Cortex of kidney (tissue), 1 donor: ENCODE measurements around the gene AP1G2.

Experiments
- DNase-seq: peaks from one replicate; lab custom pipeline; 2025; lab: John Stamatoyannopoulos, UW

The AP1G2 gene

DNA sequence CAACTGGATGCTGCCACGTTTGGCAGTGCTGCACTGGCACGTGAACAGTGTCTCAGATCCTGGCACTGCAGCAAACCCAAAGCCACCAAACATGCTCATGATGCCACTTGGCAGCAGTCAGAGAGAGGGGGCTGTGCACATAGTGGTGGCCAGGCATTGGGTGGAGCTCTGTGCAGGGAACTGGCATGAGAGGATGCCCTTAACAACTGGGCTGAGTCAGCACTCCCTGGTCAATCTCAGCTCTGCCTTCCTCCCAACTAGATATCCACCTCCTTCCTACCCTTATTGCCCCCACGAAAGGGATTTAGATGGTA is 53.0 kb downstream of the AP1G2 start:
- DNase-seq, result no peak

DNA sequence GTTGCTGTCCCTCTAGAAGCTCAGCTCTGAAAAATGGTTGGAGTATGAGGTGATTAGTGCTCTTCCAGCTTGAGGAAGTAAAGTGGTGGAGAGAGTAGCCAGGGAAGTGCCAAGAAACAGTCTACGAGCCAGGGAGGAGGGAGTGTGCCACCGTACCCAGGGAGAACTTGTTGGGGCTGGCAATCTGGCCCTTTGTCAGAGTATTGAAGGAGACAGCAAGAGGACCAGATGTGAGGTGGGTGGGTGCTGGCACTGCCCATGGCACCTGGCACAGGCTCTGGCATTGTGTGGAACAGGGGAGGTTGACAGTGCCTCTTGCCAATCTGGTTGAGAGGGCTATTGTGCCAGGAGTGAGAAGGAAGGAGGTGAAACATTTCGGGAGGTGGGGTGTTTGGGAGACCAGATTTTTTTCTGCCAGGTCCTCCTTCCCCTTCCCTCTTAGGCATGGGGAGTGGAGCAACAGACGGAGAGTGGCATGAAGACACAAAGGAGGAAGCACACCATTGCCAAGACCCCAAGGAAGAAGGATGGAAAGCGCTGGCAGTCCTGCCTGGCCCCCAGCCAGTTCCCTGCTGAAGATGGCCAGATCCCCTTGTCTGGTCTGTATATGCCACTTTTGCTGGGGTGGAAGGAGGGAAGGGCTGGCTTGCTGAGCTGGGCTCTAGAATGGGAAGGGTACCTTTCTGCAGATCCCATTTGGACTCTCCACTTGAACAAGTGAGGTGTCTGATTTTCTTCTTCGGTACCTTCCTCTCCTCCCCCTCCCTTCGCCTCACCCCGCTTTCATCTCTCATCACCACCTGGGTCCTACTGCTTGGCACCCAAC is 53.6 kb downstream of the AP1G2 start:
- no peak for DNase-seq

DNA sequence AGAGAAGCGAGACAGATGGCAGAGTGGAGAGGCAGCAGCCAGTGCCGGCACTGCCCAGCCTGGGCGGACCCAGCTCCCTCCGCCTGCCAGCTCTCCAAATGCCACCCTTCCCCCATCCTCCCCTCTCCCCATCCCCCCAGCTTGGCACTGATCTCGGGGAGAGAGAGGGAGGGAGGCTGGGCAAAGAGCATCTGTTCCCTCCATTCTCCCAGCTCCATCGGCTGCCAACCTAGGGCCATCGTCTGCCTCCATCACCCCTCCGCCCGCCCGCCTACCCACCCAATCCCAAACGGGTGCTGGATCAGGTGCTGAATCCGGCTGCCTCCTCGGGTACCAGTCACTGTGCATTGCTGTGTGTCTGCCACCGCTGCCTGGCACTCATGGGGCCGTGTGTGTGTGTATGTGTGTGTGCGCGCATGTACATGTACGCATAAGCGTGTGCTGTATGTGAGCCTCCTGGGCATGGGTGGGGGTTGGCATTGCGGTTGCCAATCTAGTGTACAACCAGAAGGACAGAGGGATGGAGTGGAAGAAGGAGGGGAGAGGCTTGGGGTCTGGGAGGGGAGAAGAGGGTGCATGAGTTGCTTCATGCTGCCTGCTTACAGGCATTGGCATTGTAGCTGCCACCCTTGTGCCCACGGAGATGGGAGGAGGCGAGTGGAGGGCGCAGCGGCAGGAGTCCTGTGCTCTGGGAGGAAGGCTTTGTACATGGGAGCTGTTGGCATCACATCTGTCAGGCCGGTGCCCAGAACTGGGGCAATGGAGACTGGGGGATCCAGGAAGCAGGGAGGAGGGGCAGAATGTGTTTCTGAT is 54.4 kb downstream of the AP1G2 start:
- DNase-seq, result no peak

DNA sequence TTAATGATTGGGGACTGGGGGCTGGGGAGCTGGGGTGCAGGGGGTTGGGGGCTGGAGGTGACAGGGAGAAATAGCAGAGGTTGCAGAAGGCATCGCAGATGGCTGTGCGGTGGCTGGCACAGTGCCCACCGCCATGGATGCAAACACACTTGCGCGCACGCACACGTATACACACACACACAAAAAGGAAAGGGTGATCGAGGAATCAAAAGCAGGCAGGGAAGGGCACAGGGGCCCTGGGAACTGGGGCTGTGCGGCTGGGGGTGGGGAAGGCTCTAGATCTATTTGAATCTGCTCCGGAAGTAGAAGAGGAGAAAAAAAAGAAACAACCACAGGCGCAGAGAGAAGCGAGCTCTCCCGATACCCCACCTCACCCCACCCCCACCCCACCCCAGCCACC is 55.4 kb downstream of the AP1G2 start:
- no peak for DNase-seq
